ENCODE results near the gene PAXX.

Gene PAXX

DNA sequence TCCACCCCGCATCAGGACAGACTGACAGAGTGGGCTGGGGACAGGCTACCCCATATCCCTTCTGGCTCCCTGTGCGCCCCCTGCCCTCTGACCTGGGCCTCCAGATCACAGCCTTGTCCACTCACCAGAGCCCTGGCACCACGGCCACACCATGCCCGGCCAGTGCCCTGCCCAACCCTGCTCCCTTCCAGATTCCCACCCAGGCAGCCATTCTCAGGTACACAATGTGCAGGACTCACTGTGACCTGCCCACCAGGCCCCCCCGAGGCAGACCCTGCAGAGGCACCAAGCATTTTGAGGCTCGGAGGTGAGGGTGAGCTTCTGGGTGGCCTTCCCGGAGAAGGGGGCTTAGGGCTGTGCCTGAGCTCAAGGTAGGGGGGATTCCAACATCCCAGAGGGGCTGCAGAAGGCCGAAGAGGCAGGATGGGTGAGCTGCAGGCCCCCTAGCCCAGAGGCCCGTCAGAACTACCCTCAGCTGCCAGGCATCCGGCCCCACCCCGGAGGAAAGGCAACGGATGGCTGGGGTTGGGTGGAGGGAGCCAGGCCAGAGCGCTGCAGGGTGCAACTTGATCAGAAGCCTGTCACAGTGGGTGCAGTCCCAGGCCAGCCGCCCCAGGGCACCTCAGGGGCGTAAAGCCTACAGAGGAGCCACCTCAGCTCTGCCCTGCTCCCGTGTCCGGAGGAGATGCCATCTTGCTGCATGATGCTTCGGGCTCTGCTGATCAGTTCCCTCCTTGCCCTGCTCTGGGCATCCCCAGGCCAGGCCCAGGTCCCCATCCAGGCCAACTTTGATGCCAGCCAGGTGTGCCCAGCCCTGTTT is 9.8 kb upstream of the PAXX start, which contains the start of gene LCNL1:
Gene LCNL1 (plus strand): TSS at position 762 of the 820 bp plus-strand sequence. CDS start 594 bp downstream, outside the sequence.
- DNase-seq (ENCODE audit: low spot score) = no peak

DNA sequence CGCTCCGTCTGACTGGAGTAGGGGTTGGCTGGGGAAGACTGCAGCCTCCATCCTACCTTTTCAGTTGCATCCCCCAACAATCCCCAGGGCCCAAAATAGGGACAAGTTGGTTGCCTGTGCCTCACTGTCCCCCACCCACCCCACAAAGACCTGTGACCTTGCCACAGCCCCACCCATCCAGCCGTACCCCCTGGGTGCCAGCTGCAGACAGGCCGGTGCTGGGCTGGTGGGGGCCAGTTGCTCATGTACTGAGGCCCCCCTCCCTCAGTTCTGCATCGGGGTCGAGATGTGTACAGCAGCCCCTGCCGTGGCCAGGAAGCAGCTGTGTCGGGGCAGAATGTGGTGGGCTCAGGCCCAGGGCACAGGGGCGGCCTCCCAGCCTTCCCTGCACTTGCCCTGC is 9.1 kb upstream of the PAXX start:
- DNase-seq (ENCODE audit: low spot score) = no peak

DNA sequence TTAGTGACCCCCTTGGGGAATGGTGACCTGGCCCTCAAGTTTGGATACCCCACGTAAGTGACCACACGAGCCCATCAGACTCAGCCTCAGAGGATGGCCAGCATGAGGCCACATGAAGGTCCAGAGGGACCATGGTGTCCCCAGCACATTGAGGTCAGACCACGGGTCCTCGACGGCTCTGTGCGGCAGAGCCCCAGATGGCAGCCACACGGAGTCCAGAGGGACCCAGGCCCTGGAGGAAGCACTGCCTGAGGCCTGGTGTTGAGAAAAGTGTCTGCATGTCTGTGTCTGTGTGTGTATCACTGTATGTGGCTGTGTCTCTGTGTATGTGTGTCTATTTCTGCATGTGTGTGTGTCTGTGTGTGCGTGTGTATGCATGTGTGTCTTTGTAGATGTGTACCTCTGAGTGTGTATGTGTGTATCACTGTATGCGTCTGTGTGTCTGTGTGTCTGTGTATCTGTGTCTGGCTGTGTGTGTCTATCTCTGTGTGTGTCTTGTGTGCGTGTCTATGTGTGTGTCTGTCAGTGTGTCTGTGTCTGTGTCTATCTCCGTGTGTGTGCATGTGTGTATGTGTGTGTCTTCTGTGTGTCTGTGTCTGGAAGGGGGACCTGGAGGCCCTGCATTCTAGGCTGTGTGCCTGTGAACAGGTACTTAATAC is 8.4 kb upstream of the PAXX start:
- DNase-seq (ENCODE audit: low spot score) = no peak

DNA sequence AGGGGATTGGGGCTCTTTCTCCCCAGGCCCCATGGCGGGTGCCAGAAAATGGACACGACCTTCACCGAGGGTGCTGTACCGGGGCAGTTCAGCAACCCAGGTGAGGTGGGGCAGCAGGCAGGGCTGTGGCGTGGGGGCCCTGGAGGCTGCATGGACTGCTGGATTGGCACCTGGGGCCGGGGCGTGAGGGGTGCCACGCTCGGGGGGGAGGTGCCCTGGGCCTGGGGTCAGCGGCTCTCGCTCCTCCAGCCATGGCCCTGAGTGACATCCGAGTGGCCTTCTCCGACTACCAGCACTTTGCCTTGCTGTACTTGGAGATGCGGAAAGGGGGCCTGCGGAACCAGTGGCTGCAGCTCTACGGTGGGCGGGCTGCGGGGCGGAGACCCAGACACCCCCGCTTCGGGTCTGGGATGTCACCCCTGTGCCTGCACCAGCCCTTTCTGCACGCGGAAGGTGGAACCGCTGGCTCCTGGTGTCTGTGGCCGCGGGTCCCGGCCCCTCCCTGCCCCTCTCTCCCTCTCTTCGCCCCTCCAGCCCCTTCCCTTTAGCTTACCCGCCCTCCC is 7.7 kb upstream of the PAXX start:
- DNase-seq (ENCODE audit: low spot score) = no peak

DNA sequence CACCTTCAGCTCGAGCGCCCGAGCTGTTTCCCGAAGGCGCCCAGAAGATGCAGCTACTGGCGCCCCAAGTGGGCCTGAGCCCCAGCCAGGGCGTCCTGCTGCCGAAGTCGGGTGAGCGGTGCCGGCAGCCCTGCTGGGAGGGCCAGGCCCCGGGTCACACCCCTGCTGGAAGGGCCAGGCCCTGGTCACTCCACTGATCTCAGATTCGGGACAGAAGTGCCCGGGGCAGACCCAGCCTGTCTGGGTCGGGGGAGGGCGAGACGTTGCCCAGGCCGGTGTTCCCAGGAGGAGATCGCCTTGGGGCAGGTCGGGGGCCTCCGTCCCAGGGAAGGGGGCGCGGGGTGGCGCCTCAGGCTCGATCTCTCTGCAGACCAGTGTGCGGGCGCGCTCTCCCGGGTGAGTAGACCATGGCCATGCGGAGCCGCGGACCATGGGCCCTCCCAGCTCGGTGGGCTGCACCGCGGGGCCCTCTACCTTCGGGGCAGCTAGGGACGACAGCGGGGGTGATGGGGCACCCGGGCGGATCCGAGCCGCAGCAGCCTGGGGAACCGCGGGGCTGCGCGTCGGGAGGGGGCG is 7.1 kb upstream of the PAXX start:
- no peak for DNase-seq (ENCODE audit: low spot score)

DNA sequence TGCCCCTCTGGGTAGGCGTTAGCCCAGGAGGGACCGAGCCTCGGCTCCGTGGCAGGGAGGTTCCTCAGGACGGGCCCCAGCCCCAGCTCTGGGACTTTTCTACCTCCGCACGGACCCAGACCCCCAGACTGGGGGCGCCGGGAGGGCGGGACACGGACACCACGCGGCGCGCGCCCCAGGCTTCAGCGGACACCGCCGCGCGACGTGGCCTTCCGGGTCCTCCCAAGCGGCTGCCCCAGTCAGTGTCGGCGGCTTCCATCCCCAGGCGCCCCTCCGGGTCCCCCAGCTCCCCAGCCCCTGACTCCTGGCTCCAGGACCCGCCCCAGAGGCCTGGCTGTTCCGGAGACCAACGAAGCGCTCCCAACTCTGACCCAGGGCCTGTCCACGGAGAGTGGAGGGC is 6.4 kb upstream of the PAXX start:
- no peak for DNase-seq (ENCODE audit: low spot score)

DNA sequence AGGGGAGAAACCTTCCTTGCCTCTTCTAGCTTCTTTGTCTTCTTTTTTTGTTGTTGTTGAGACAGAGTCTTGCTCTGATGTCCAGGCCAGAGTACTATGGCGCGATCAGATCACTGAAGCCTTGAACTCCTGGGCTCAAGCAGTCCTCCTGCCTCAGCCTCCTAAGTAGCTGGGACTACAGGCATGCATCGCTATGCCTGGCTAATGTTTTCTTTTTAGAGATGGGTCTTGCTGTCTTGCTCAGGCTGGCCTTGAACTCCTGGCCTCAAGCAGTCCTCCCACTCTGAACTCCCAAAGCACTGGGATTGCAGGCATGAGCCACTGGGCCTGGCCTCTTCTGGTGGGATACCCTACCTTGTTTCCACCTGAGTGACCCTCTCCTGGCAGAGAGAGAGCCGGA is 3.4 kb upstream of the PAXX start:
- no peak for DNase-seq (ENCODE audit: low spot score)

DNA sequence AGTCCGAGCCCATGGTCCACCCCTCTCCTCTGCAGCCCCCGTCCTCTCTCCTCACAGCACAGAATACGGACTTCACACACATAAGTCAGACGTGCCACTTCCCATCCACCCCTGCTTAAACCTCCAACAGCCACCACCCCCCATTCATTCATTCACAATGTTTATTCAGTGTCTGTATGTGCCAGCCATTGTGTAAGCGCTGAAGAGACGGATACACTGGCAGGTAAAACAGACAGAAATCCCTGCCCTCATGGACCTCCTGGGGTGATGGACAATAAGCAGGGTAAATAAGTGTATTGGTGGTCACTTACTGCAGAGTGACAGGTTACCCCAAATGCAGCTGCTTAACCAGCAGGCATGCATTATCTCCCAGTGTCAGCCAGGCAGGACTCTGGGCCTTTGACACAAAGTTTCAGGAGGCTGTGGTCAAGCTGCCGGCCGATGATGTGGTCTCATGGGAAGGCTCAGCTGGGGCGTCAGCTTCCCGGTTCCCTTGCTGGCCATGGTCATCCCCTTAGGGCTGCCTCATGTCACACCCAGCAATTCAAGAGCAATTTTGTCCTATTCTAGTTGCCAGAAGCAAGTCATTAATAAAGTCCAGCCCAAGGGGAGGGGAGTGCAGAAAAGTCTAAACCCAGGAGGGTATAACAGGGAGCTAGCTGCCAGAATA is 1.8 kb upstream of the PAXX start:
- no peak for DNase-seq (ENCODE audit: low spot score)

DNA sequence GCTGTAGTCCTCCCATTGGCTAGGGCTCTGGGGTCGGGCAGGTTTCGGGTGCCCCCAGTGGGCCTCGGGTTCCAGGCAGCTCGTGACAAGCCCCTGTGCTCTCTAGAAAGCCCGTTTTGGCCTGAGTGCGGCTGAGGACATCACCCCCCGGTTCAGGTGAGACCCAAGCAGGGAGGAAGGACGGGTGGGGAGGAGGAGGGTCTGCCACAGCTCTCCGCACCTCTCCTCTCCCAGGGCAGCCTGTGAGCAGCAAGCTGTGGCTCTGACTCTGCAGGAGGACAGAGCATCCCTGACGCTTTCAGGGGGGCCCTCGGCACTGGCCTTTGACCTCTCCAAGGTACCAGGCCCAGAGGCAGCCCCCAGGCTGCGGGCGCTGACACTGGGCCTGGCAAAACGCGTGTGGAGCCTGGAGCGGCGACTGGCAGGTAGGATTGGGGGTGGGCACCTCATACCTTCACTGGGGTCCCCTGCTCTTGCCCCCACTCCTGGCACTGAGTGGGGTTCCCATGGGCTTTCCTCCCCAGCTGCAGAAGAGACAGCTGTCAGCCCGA is 672 bp downstream of the PAXX start:
- no peak for DNase-seq (ENCODE audit: low spot score)

DNA sequence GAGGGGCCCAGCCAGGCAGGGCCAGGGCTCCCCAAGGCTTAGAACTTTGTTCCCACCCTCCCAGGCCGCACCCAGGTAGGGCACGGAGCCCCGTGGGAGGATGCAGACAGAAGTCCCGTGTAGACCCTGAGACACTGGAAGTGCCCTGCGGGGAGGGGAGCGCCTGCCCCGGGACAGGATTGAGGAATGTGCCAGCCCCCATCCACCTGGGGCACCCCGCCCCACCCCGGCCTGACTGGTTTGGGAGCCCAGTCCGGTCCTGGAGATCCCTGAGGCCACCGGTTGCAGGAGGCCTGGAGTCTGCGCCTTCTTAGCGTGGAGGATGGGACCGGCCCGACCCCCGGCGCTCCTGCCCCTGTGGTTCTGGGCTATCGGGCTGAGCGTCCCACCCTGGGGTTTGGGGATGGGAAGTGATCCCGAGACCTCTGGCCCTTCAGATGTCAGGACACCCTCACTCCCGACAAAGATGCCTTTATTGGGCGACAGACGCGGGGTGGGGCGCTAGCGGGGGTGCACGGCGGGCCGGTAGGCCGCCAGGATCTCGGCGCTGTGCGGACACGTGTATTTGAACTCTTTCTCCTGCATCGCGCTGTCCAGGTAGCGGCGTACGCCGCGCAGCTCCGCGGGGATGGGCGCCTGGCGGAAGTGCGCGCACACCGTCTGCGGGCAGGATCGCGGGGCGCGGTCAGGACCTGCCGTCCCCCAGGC is 2.1 kb downstream of the PAXX start:
- no peak for DNase-seq (ENCODE audit: low spot score)

DNA sequence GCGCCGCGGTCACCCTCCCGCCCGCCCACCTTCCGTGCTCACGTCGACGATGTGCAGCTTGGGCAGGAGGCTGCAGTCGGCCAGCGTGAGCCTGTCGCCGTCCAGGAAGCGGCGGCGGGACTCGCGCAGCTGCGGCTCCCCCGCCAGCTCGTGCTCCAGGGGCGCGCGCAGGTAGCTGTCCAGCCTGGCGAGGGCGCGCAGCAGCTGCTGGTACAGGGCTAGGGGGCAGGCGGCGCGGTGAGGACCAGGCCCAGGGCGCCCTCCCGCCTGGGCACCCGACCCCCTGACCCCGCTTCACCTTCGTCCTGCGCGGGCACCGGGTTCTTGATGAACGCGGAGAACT is 2.6 kb downstream of the PAXX start:
- DNase-seq (ENCODE audit: low spot score) = no peak

DNA sequence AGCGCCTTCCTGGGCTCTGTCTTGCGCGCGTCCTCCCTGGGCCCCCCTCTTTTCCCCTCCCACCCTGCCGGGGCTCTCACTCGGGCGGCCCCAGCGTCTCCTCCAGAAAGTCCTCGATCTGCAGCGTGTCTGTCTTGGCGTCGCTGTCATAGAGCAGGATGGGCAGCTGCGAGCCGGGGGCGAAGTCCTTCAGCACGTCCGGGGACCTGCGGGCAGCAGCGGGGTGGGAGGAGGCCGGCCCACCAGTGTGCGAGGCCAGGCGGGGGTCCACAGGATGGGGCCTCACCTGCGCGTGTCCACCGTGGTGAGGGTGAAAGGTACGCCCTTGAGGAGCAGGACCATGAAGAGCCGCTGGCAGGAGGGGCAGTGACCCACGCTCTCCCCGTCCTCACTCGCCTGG is 3.1 kb downstream of the PAXX start:
- no peak for DNase-seq (ENCODE audit: low spot score)

DNA sequence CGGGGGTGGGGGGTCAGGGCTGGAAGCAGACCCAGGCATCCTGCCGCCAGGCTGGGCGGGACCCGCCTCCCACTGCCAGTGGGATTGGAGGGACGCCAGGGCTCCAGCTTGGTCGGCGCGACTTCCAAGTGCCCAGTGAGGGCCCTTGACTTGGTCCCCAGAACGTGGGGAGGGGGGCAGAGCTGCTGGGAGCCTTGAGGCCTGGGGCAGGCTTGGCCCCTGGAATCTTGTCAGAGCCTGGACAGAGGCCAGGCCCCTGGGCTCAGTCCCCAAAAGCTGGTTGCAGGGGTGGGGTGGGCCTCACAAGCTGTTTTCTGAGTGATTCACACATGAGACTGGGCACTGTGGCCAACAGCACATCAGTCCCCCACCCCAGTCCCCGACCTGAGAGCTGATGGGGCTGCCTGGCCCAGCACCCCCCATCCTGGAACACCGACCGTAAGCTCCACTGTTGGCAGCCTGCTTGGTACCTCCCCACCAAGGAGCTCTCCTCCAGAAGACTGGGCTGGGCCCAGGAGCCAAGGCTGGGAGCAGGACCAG is 3.6 kb downstream of the PAXX start:
- no peak for DNase-seq (ENCODE audit: low spot score)

DNA sequence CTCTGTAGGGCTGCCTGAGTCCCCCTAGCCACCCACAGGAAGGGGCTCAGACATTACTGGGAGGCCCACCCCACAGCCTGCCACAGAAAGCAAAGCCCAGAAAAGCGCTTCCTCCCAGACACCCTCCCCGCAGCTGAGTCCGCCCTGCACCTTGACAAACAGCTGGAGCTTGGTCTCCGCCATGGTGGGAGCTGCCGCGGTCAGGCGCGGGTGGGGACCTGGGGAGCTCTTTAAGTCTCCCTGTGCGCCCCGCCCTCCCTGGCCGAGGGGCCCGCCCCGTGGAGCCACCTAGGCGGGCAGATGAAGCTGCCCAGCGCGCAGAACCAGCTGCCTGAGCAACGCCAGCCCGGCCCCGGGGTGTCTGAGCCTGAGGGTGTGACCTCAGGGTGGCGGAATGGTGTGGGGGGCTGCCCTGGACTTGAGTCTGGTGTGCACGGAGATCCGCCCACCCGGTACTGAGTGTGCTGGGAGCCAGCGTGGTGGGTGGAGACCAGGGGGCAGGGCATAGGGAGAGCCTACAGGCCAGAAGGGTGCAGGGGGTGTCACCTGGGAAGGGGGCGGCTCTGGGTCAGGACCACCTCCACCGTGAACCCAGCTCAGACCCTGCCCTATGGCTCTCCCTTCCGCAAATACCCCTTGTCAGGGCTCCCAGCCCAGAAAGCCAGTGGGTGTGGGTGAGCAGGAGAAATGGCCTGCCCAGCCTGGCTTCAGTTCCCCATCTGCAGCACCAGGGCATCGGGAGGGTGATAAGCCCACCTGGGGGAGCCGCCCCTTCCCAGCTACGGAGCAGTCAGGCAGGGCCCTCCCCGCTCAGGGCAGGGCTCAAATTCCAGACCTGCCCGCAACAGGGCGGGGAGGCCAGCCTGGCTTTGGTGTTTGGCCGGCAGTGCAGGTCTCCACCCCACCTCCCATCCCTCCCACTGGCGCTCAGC is 4.4 kb downstream of the PAXX start, which contains the start of gene CLIC3:
Gene CLIC3 (minus strand): TSS at position 208 of the 932 bp plus-strand sequence. CDS start 25 bp downstream, at position 183.
- no peak for DNase-seq (ENCODE audit: low spot score)

DNA sequence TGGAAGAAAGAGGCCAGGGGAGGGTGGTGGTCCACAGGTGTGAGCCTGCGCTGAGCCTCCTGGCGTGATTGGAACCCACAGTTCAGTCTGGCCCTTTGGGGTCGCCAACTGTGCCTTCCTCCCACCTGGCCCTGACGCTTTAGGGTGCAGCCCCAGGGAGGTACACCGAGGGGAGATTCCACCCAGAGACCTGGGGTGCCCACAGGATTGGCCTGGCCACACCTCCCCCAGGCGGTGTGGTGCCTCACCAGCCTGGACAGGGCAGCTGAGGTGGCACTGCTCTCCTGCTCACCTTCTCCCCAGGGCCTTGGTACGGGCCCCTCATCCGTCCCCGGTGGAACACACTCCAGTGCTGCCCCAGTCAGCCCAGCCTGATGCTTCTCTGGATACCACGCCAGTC is 5.1 kb downstream of the PAXX start:
- no peak for DNase-seq (ENCODE audit: low spot score)

DNA sequence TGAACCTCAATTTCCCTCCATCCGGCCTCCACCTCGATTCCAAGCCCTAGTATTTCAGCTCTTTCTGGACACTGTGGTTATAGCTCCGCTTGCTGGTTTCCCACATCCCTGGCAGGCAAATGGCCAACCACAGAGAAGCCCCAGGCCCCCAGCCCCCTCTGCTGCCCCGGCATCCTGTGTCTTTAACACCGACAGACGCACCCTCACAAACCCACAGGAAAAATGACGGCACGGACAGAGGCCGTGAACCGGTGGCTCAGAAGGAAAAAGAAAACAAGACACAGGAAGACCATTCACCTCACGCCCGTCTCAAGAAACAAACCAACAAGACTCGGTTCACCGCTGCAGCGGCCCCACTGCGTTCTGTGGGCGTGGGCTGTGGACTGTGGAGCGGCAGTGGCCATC is 5.6 kb downstream of the PAXX start:
- no peak for DNase-seq (ENCODE audit: low spot score)

DNA sequence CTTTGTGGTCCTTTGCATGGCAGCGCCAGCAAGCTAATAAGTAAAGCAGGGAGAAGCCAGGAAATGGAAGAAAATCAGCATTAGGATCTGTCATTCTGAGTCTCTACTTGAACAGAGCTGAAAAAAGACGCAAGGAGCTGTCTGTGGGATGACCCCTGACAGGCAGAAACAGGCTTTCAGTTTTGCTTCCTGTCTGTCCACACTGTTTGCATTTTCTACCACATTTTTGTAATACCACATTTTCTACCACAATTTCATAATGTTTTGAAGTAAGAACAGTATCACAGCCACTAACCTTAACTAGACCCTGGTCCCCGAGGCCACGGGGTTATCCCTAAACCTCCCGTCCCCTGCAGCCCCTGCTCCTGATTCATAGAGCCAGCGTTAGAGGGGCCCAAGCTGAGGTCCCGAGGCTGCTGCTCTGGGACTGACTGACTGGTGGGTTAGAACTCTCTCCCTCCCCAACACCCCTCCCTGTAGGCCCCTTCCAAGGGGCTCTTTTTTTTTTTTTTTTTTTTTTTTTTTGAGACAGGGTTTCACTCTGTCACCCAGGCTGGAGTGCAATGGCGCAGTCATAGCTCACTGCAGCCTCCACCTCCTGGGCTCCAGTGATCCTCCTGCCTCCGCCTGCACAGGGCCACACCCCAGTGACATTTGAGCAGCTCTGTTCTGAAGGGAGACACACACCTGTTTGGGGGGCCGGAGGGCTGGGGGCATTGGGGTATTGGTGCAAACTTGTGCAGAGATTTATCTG is 8.1 kb downstream of the PAXX start:
- DNase-seq (ENCODE audit: low spot score) = no peak

DNA sequence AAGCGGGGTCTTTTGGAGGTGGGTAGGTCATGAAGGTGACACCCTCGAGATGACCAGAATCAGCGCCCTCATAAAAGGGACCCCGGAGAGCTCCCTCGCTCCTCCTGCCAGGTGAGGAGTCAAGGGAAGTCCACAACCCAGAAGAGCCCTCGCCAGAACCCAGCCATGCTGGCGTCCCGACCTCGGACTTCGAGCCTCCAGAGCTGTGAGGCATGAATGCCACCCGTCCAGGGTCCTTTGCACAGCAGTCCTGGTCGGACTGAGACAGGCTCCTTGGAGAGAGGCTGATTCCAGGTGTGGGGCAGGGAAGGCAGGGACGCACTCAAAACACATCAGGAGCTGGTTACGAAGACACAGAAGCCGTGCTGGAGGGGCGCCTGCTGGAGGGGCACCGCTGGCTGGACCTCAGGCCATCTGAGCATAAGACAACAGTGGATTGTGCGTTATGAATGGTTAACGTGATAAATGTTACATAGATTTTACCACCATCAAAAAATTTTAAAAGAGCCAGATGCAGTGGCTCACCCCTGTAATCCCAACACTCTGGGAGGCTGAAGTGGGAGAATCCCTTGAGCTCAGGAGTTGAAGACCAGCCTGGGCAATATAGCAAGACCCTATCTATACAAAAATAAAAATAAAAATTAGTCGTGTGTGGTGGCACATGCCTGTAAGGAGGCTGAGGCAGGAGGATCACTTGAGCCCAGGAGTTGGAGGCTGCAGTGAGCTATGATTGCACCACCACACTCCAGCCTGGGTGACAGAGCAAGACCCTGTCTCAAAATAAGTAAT is 9.8 kb downstream of the PAXX start:
- no peak for DNase-seq (ENCODE audit: low spot score)
